Measurements from ENCODE around the gene CAMK1G. TPM values are rescaled to one million over a fixed set of nuclear protein-coding genes. Genes with fewer than 3 reads are reported as not detected.

CAMK1G gene
- total and polyA plus RNA-seq, 2 of the 4 experiments (the other 2 are of a cell fraction) = 0.72 to 1.8 TPM

DNA sequence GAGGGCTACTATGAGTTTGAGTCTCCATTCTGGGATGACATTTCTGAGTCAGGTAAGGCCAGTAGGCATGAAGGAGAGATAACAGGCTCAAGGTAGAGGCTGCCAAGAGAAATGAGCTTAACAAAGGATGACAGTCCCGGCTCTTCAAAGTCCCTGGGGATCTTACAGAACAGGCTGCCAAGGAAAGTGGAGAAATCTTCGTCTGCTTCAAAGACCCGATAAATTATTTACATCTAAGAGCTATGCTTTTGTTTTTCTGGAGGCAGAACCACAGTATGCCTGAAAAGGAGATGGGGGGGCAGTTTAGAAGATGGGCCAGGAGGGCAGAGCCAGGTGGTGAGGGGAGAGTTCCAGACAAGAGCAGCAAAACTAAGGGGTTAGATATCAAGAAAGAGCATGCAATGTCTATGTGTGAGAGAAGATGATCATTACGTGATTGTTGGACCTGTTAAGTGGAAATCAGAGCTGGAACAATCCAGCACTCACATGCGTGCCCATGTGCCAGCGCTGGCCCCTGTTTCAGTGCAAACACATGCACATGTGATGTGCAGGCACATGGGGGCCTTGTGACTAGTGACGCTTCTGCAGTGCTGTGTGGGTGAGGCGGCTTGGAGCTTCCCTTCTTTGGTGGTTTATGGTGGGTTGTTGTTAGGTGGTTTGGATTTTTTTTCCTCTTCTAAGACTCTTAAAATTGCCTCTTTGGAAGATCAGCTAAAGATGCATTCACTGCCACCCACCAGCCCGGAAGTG, 25.7 kb downstream of the CAMK1G start:
- no peaks in the 10 kb centered on the region for H3K9me1 ChIP-seq (ENCODE audit: insufficient read depth, low read length)
- no peaks in the 10 kb centered on the region for H3K36me3 ChIP-seq (ENCODE audit: control insufficient read depth, insufficient read depth, low read length)
- no peak overlapping the region for H3K9ac ChIP-seq (ENCODE audit: low read depth, low read length)
- no peak overlapping the region for H4K8ac ChIP-seq (ENCODE audit: low read depth in 2 of 2, low read length in 2 of 2)
- H2AK5ac ChIP-seq (ENCODE audit: low read depth, low read length) = no peak overlapping the region
- BruUV-seq (replicated peaks) = no TSS peak
- no peaks in the 10 kb centered on the region for H3K4me1 ChIP-seq (ENCODE audit: control insufficient read depth, insufficient read depth, low read length)
- in situ Hi-C loops (cut with MboI; ENCODE audit: low sequenced_read_pairs) (no loop called here), dilution Hi-C loops (cut with HindIII; ENCODE audit: low sequenced_read_pairs, unreplicated experiment) (no loop called here), intact Hi-C loops (cut with micrococcal nuclease) (no loop called here)
- no peak overlapping the region for H3K4ac ChIP-seq (ENCODE audit: low read depth, low read length)
- H4K20me1 ChIP-seq (ENCODE audit: insufficient read depth, low read length) = no peaks in the 10 kb centered on the region
- H3K79me1 ChIP-seq (ENCODE audit: low read depth in 1 of 2, low read length in 2 of 2) = no peaks in the 10 kb centered on the region
- no peaks in the 10 kb centered on the region for H3K27me3 ChIP-seq (ENCODE audit: control insufficient read depth, insufficient read depth, low read length)
- CTCF ChIA-PET = interaction anchor here (1.4 kb wide), 1 partner anchor 43 kb away, joined by 3 read pairs; no protein-coding TSS in a partner anchor
- no peak overlapping the region for H2AK9ac ChIP-seq (replicated peaks; ENCODE audit: low read depth, low read length, poor library complexity)
- no peak for TF ChIP-seq MXI1 (IDR thresholded peaks at IDR 0.05; ENCODE audit: borderline replicate concordance, low read depth, low read length)
- no peak for TF ChIP-seq MAFK (IDR thresholded peaks at IDR 0.05; ENCODE audit: low read depth, low read length)
- no peak for TF ChIP-seq RCOR1 (IDR thresholded peaks at IDR 0.05; ENCODE audit: insufficient replicate concordance, low read length)
- TF ChIP-seq RFX5 (IDR thresholded peaks at IDR 0.05; ENCODE audit: low read depth, low read length) = no peak
- TF ChIP-seq, protein P1, sequence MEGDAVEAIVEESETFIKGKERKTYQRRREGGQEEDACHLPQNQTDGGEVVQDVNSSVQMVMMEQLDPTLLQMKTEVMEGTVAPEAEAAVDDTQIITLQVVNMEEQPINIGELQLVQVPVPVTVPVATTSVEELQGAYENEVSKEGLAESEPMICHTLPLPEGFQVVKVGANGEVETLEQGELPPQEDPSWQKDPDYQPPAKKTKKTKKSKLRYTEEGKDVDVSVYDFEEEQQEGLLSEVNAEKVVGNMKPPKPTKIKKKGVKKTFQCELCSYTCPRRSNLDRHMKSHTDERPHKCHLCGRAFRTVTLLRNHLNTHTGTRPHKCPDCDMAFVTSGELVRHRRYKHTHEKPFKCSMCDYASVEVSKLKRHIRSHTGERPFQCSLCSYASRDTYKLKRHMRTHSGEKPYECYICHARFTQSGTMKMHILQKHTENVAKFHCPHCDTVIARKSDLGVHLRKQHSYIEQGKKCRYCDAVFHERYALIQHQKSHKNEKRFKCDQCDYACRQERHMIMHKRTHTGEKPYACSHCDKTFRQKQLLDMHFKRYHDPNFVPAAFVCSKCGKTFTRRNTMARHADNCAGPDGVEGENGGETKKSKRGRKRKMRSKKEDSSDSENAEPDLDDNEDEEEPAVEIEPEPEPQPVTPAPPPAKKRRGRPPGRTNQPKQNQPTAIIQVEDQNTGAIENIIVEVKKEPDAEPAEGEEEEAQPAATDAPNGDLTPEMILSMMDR (conservative IDR thresholded peaks at IDR 0.05; ENCODE audit: low read depth, low read length) = no peak
- no peak for TF ChIP-seq SMC3 (IDR thresholded peaks at IDR 0.05; ENCODE audit: low read depth, low read length)
- no peak for TF ChIP-seq RAD21 (IDR thresholded peaks at IDR 0.05; ENCODE audit: low read length)
- no peak for TF ChIP-seq NFE2L2 (IDR thresholded peaks at IDR 0.05; ENCODE audit: low read depth, low read length)
- TF ChIP-seq, protein P2, sequence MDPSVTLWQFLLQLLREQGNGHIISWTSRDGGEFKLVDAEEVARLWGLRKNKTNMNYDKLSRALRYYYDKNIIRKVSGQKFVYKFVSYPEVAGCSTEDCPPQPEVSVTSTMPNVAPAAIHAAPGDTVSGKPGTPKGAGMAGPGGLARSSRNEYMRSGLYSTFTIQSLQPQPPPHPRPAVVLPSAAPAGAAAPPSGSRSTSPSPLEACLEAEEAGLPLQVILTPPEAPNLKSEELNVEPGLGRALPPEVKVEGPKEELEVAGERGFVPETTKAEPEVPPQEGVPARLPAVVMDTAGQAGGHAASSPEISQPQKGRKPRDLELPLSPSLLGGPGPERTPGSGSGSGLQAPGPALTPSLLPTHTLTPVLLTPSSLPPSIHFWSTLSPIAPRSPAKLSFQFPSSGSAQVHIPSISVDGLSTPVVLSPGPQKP (IDR thresholded peaks at IDR 0.05; ENCODE audit: borderline replicate concordance, low read depth, low read length) = no peak
- TF ChIP-seq CHD1 (IDR thresholded peaks at IDR 0.05; ENCODE audit: low read depth, low read length) = no peak
- TF ChIP-seq FOS (IDR thresholded peaks at IDR 0.05; ENCODE audit: low read depth, low read length) = no peak
- no peak overlapping the region for H3K4me2 ChIP-seq (ENCODE audit: low read depth, low read length)
- 86% methylated on average over 2 of the region's 9 CpGs; no CpG with 5 or more reads in 1 of the 2 experiments for WGBS, 2 experiments (ENCODE audit: extremely low coverage in 2 of 2, insufficient read length in 1 of 2)
- H3K56ac ChIP-seq (ENCODE audit: extremely low read depth, insufficient read depth, low read length) = no peak overlapping the region
- H2AFZ ChIP-seq (replicated peaks; ENCODE audit: low read length, poor library complexity) = no peak overlapping the region
- ATAC-seq (ENCODE audit: low read depth) (no peak), DNase-seq (no peak)
- H3K27ac ChIP-seq (ENCODE audit: insufficient read depth, low read length) = no peak overlapping the region
- H2BK5ac ChIP-seq (ENCODE audit: low read depth, low read length, poor library complexity, severe bottlenecking) = no peak overlapping the region
- no peak overlapping the region for H2BK20ac ChIP-seq (ENCODE audit: low read depth, low read length)
- H3K4me3 ChIP-seq (ENCODE audit: insufficient read depth, low read depth, low read length) = no peak overlapping the region
- no peak overlapping the region for H4K5ac ChIP-seq (ENCODE audit: low read depth, low read length)
- H3K14ac ChIP-seq (replicated peaks; ENCODE audit: low read depth, low read length) = no peak overlapping the region
- POLR2A ChIA-PET (ENCODE audit: unreplicated experiment) = no interaction called here
- H2BK15ac ChIP-seq (ENCODE audit: low read depth, low read length) = no peak overlapping the region
- H2BK120ac ChIP-seq (ENCODE audit: low read depth, low read length) = no peak overlapping the region
- H3K9me3 ChIP-seq (ENCODE audit: control insufficient read depth, insufficient read depth, low read length) = no peaks in the 10 kb centered on the region
- no peak overlapping the region for H3K23ac ChIP-seq (ENCODE audit: low read depth, low read length)
- H3K18ac ChIP-seq (ENCODE audit: low read depth, low read length) = no peak overlapping the region
- no peak overlapping the region for H4K91ac ChIP-seq (ENCODE audit: insufficient read depth, low read depth, low read length)

Data from IMR-90 (cell line).